Activated naive CD8-positive, alpha-beta T cell treated with anti-CD3 and anti-CD28 coated beads for 36 hours (primary cell): ENCODE results near the gene CACNG5. TPM values are rescaled to one million over a fixed set of nuclear protein-coding genes. Genes with fewer than 3 reads are reported as not detected.

Experiments used
- DNase-seq: peaks from one replicate; pipeline ENCODE4 v3.0.0; 2021
- H3K27ac Mint-ChIP-seq: one replicate; pipeline ENCODE4 v1.8.0; 2022; ENCODE audit warnings: mild to moderate bottlenecking, moderate library complexity, mixed read lengths
- H3K27me3 Mint-ChIP-seq: one replicate; pipeline ENCODE4 v1.8.0; 2022; ENCODE audit warnings: mild to moderate bottlenecking, mixed read lengths
- H3K36me3 Mint-ChIP-seq: one replicate; pipeline ENCODE4 v1.8.0; 2021; ENCODE audit warnings: mild to moderate bottlenecking, mixed read lengths
- H3K4me1 Mint-ChIP-seq: one replicate; pipeline ENCODE4 v1.8.0; 2021; ENCODE audit warnings: mixed read lengths
- H3K4me3 Mint-ChIP-seq: one replicate; pipeline ENCODE4 v1.8.0; 2022; ENCODE audit warnings: mild to moderate bottlenecking, moderate library complexity, mixed read lengths
- H3K9me3 Mint-ChIP-seq: one replicate; pipeline ENCODE4 v1.8.0; 2022; ENCODE audit warnings: mixed read lengths
- total RNA-seq, 2 experiments: library from RNA; stranded (reverse); gene quantifications; one replicate each; pipeline ENCODE4 v1.2.3, GENCODE V29; 2021

CACNG5 gene
- total RNA-seq, 2 experiments from 2014 or later = not detected

GRCh38 chr17:66836063-66837005, 1.4 kb downstream of the CACNG5 start:
- no peak for DNase-seq
- Mint-ChIP-seq H3K4me1 (no peaks in the 10 kb centered on the region), H3K4me3 (no peak overlapping the region), H3K27ac (no peak overlapping the region), H3K36me3 (no peaks in the 10 kb centered on the region), H3K9me3 (no peaks in the 10 kb centered on the region), H3K27me3 (peaks cover 49% of the 10 kb centered on the region)

GRCh38 chr17:66837226-66837625, 2.3 kb downstream of the CACNG5 start:
- peaks cover 40% of the 10 kb centered on the region for H3K27me3 Mint-ChIP-seq
- no peak overlapping the region for H3K4me3 Mint-ChIP-seq
- no peaks in the 10 kb centered on the region for H3K9me3 Mint-ChIP-seq
- H3K27ac Mint-ChIP-seq = no peak overlapping the region
- no peaks in the 10 kb centered on the region for H3K36me3 Mint-ChIP-seq
- no peaks in the 10 kb centered on the region for H3K4me1 Mint-ChIP-seq
- no peak for DNase-seq

- Mint-ChIP-seq H3K27me3 (peaks cover 36% of the 10 kb centered on the region), H3K4me1 (no peaks in the 10 kb centered on the region), H3K4me3 (no peak overlapping the region), H3K9me3 (no peaks in the 10 kb centered on the region), H3K36me3 (no peaks in the 10 kb centered on the region), H3K27ac (no peak overlapping the region)
- DNase-seq = no peak
Measured at GRCh38 chr17:66837885-66838665, 3.2 kb downstream of the CACNG5 start.

- H3K4me1 Mint-ChIP-seq = no peaks in the 10 kb centered on the region
- no peaks in the 10 kb centered on the region for H3K36me3 Mint-ChIP-seq
- no peak overlapping the region for H3K27ac Mint-ChIP-seq
- no peak overlapping the region for H3K4me3 Mint-ChIP-seq
- no peak for DNase-seq
- H3K27me3 Mint-ChIP-seq = peaks cover 22% of the 10 kb centered on the region
- H3K9me3 Mint-ChIP-seq = no peaks in the 10 kb centered on the region
Measured at GRCh38 chr17:66839616-66840015, 4.7 kb downstream of the CACNG5 start.

GRCh38 chr17:66840061-66840460, 5.1 kb downstream of the CACNG5 start:
- Mint-ChIP-seq H3K36me3 (no peaks in the 10 kb centered on the region), H3K27ac (no peak overlapping the region), H3K9me3 (no peaks in the 10 kb centered on the region), H3K4me3 (no peak overlapping the region), H3K27me3 (peaks cover 21% of the 10 kb centered on the region), H3K4me1 (no peaks in the 10 kb centered on the region)
- no peak for DNase-seq

- H3K4me3 Mint-ChIP-seq = no peak overlapping the region
- no peak overlapping the region for H3K27ac Mint-ChIP-seq
- H3K4me1 Mint-ChIP-seq = no peaks in the 10 kb centered on the region
- peaks cover 14% of the 10 kb centered on the region for H3K27me3 Mint-ChIP-seq
- no peak for DNase-seq
- H3K9me3 Mint-ChIP-seq = peaks cover 5% of the 10 kb centered on the region
- H3K36me3 Mint-ChIP-seq = no peaks in the 10 kb centered on the region
Measured at GRCh38 chr17:66841328-66841727, 6.4 kb downstream of the CACNG5 start.

GRCh38 chr17:66841744-66842143, 6.8 kb downstream of the CACNG5 start:
- Mint-ChIP-seq H3K4me3 (no peak overlapping the region), H3K9me3 (peaks cover 9% of the 10 kb centered on the region), H3K27me3 (peaks cover 14% of the 10 kb centered on the region), H3K4me1 (no peaks in the 10 kb centered on the region), H3K27ac (no peak overlapping the region), H3K36me3 (no peaks in the 10 kb centered on the region)
- DNase-seq = no peak

- Mint-ChIP-seq H3K36me3 (no peaks in the 10 kb centered on the region), H3K4me3 (no peak overlapping the region), H3K9me3 (peaks cover 11% of the 10 kb centered on the region), H3K27me3 (peaks cover 12% of the 10 kb centered on the region), H3K27ac (no peak overlapping the region), H3K4me1 (no peaks in the 10 kb centered on the region)
- no peak for DNase-seq
Measured at GRCh38 chr17:66842505-66842904, 7.6 kb downstream of the CACNG5 start.

- Mint-ChIP-seq H3K4me3 (no peak overlapping the region), H3K36me3 (no peaks in the 10 kb centered on the region), H3K4me1 (no peaks in the 10 kb centered on the region), H3K27me3 (peaks cover 12% of the 10 kb centered on the region), H3K9me3 (peaks cover 11% of the 10 kb centered on the region), H3K27ac (no peak overlapping the region)
- DNase-seq = no peak
Measured at GRCh38 chr17:66842959-66843358, 8.0 kb downstream of the CACNG5 start.

- Mint-ChIP-seq H3K4me3 (no peak overlapping the region), H3K27ac (no peak overlapping the region), H3K4me1 (no peaks in the 10 kb centered on the region), H3K27me3 (peaks cover 12% of the 10 kb centered on the region), H3K36me3 (no peaks in the 10 kb centered on the region), H3K9me3 (peaks cover 11% of the 10 kb centered on the region)
- no peak for DNase-seq
Measured at GRCh38 chr17:66843627-66844026, 8.7 kb downstream of the CACNG5 start.

- Mint-ChIP-seq H3K27ac (no peak overlapping the region), H3K4me3 (no peak overlapping the region), H3K4me1 (no peaks in the 10 kb centered on the region), H3K9me3 (peaks cover 11% of the 10 kb centered on the region), H3K36me3 (no peaks in the 10 kb centered on the region), H3K27me3 (peaks cover 12% of the 10 kb centered on the region)
- DNase-seq = no peak
Measured at GRCh38 chr17:66847704-66848103, 12.8 kb downstream of the CACNG5 start.

- Mint-ChIP-seq H3K27me3 (peaks cover 9% of the 10 kb centered on the region), H3K9me3 (peaks cover 11% of the 10 kb centered on the region), H3K4me1 (no peaks in the 10 kb centered on the region), H3K4me3 (no peak overlapping the region), H3K36me3 (no peaks in the 10 kb centered on the region), H3K27ac (no peak overlapping the region)
- DNase-seq = no peak
Measured at GRCh38 chr17:66848496-66848895, 13.6 kb downstream of the CACNG5 start.

- H3K9me3 Mint-ChIP-seq = peaks cover 11% of the 10 kb centered on the region
- no peaks in the 10 kb centered on the region for H3K4me1 Mint-ChIP-seq
- no peaks in the 10 kb centered on the region for H3K36me3 Mint-ChIP-seq
- DNase-seq = no peak
- H3K27ac Mint-ChIP-seq = no peak overlapping the region
- H3K4me3 Mint-ChIP-seq = no peak overlapping the region
- peaks cover 9% of the 10 kb centered on the region for H3K27me3 Mint-ChIP-seq
Measured at GRCh38 chr17:66849032-66849655, 14.2 kb downstream of the CACNG5 start.

GRCh38 chr17:66849851-66850580, 15.1 kb downstream of the CACNG5 start:
- Mint-ChIP-seq H3K27me3 (peaks cover 9% of the 10 kb centered on the region), H3K27ac (no peak overlapping the region), H3K9me3 (peaks cover 15% of the 10 kb centered on the region), H3K4me3 (no peak overlapping the region), H3K36me3 (no peaks in the 10 kb centered on the region), H3K4me1 (no peaks in the 10 kb centered on the region)
- no peak for DNase-seq
